Measurements from ENCODE around the gene RFX2.

DNA sequence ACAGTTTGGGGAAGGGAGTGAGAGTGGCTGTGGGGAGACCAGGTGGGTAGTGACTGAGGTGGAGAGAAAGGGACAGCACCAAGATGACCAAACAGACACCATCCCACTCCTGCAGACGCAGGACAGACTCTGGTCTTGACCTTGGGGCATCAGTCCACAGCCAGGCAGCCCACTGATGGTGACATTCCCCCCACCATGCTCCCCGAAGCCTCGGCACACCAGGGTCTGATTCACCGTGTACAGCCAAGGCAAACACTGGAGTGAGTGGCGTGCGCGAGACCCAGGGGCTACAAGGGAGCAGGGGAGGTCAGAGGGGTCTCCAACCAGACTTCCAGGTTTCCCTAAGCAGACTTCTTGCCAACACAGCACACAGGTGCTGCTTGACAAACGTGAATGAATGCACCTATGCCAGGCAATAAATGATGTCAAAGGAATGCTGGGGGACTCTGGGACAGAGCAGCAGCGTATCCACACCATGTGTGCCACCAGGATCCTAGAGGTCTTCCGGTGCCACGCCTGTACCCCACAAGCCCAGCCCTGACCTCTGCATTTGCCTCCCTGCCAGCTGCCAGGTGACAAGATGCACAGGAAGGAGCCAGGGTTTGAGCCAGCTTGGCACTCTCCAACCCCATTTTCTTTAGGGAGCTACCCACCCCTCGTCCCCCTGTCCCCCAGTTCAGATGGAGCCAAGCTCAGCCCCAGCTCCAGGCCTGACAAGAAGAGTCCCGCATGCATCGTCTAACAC is 150.9 kb downstream of the RFX2 start:
- no peak for TF ChIP-seq POLR2A (IDR thresholded peaks at IDR 0.05)
- TF ChIP-seq, protein P1, sequence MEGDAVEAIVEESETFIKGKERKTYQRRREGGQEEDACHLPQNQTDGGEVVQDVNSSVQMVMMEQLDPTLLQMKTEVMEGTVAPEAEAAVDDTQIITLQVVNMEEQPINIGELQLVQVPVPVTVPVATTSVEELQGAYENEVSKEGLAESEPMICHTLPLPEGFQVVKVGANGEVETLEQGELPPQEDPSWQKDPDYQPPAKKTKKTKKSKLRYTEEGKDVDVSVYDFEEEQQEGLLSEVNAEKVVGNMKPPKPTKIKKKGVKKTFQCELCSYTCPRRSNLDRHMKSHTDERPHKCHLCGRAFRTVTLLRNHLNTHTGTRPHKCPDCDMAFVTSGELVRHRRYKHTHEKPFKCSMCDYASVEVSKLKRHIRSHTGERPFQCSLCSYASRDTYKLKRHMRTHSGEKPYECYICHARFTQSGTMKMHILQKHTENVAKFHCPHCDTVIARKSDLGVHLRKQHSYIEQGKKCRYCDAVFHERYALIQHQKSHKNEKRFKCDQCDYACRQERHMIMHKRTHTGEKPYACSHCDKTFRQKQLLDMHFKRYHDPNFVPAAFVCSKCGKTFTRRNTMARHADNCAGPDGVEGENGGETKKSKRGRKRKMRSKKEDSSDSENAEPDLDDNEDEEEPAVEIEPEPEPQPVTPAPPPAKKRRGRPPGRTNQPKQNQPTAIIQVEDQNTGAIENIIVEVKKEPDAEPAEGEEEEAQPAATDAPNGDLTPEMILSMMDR (IDR thresholded peaks at IDR 0.05): no peak

Measured in right lobe of liver (tissue), 4 donors.